Vagina (tissue), 2 donors: ENCODE data around the gene ITPKA.

ENCODE experiments used
- POLR2A ChIP-seq, 2 donors: fragments of 450-650 bp; IDR thresholded peaks; one replicate each; pipeline ENCODE4 v1.6.1; 2017; ENCODE audit warnings: antibody characterized with exemption in 2 of 2, mild to moderate bottlenecking in 2 of 2, moderate library complexity in 2 of 2
- POLR2AphosphoS5 ChIP-seq, 2 donors: sonication (generic); formaldehyde crosslinking; IDR thresholded peaks; one replicate each; pipeline ENCODE4 v1.9.0; 2017; ENCODE audit warnings: antibody characterized with exemption in 2 of 2, mild to moderate bottlenecking in 2 of 2, low read depth in 1 of 2; ENCODE audit not compliant: insufficient read depth in 1 of 2
- TF ChIP-seq, protein P1 (sequence below), 3 experiments: fragments of 450-650 bp in 2 of 3; fragments of 200-600 bp in 1 of 3; sonication (generic) in 1 of 3; IDR thresholded peaks; one replicate each; pipeline ENCODE4 v1.5.1; 2017 to 2019; ENCODE audit warnings: antibody characterized with exemption in 3 of 3, mild to moderate bottlenecking in 2 of 3, moderate library complexity in 2 of 3

DNA sequence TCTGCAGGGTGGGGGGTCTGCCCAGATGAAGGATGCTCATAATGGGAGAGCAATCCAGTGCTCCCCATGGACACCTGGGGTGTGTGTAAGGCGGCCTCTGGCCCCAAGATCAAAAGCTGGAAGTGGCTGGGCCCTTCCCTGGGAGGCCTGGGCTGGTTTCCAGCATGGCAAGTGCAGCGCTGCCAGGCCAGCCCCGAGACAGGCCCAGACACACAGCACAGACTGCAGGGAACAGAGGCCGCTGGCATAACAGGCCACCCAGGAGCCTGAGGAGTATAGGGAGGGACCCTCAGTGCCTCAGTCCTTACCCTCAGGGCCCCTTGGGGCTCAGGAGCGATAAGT lies 10.0 kb downstream of the ITPKA start:
- no peak for TF ChIP-seq POLR2AphosphoS5 (IDR thresholded peaks at IDR 0.05; ENCODE audit: insufficient read depth in 1 of 2, low read depth in 1 of 2)
- TF ChIP-seq, protein P1, sequence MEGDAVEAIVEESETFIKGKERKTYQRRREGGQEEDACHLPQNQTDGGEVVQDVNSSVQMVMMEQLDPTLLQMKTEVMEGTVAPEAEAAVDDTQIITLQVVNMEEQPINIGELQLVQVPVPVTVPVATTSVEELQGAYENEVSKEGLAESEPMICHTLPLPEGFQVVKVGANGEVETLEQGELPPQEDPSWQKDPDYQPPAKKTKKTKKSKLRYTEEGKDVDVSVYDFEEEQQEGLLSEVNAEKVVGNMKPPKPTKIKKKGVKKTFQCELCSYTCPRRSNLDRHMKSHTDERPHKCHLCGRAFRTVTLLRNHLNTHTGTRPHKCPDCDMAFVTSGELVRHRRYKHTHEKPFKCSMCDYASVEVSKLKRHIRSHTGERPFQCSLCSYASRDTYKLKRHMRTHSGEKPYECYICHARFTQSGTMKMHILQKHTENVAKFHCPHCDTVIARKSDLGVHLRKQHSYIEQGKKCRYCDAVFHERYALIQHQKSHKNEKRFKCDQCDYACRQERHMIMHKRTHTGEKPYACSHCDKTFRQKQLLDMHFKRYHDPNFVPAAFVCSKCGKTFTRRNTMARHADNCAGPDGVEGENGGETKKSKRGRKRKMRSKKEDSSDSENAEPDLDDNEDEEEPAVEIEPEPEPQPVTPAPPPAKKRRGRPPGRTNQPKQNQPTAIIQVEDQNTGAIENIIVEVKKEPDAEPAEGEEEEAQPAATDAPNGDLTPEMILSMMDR (IDR thresholded peaks at IDR 0.05), result no peak
- TF ChIP-seq POLR2A (IDR thresholded peaks at IDR 0.05), result no peak
